22Rv1 (cell line): ENCODE data around the gene DYNC1LI2.

Experiments
- H3K27ac ChIP-seq: fragments of 450-650 bp; 2 replicates; pipeline ENCODE4 v1.5.1; 2017
- CTCF ChIP-seq: fragments of 450-650 bp; IDR thresholded peaks from 2 replicates; pipeline ENCODE4 v1.5.1; 2017; ENCODE audit warnings: mild to moderate bottlenecking
- ZFX ChIP-seq: fragments of 450-650 bp; IDR thresholded peaks from 2 replicates; pipeline ENCODE4 v1.6.1; 2017; ENCODE audit warnings: antibody characterized with exemption, borderline replicate concordance

DYNC1LI2 gene

GRCh38 chr16:66681676-66682075, 69.7 kb downstream of the DYNC1LI2 start:
- no peak overlapping the region for H3K27ac ChIP-seq
- TF ChIP-seq ZFX = no peak
- TF ChIP-seq CTCF = no peak

- TF ChIP-seq CTCF = no peak
- no peak for TF ChIP-seq ZFX
- no peak overlapping the region for H3K27ac ChIP-seq
These were observed 73.1 kb downstream of the DYNC1LI2 start for GRCh38 chr16:66678337-66678736.

GRCh38 chr16:66677836-66678235, 73.6 kb downstream of the DYNC1LI2 start:
- H3K27ac ChIP-seq = no peak overlapping the region
- TF ChIP-seq CTCF (no peak), ZFX (no peak)

- no peak overlapping the region for H3K27ac ChIP-seq
- TF ChIP-seq CTCF = no peak
- TF ChIP-seq ZFX = no peak
These were observed 74.2 kb downstream of the DYNC1LI2 start for GRCh38 chr16:66677179-66677578.

GRCh38 chr16:66676599-66676998, 74.8 kb downstream of the DYNC1LI2 start:
- no peak overlapping the region for H3K27ac ChIP-seq

GRCh38 chr16:66673691-66674090, 77.7 kb downstream of the DYNC1LI2 start:
- no peak overlapping the region for H3K27ac ChIP-seq
- TF ChIP-seq CTCF = no peak
- TF ChIP-seq ZFX = no peak

More at GRCh38 chr16:66676599-66676998, 74.8 kb downstream of the DYNC1LI2 start:
- no peak for TF ChIP-seq CTCF
- TF ChIP-seq ZFX = no peak
